ENCODE measurements around the gene FGF19.

Gene FGF19

DNA sequence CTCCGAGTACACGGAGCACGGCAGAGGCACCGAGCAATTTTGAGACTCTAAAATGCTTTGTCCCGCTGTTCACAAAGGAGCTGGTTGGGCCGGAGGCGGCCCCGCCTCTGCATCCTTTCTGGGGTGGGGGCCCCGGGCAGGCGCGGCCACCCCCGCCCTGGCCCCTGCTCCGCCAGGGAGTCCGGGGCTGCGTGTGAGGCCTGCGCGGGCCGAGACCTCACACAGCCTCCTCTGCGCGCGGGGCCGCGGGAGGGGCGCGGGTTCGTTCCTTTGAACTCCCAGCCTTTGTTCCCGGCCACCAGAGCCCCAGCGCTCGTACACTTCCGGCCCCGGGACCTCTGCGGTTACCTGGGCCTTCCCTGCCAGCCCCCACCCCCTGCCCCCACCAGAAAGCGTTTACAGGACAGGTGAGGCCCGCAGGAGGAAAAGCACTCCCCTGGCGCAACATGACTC lies 1.6 kb downstream of the FGF19 start:
- Histone ChIP-seq H3K27me3 (ENCODE audit: insufficient read depth, poor library complexity, severe bottlenecking) (peaks cover 61% of the 10 kb centered on the region), H3K27ac (replicated peaks) (no peak overlapping the region), H3K4me3 (replicated peaks; ENCODE audit: insufficient read depth, low read length) (no peak overlapping the region)
- DNase-seq (ENCODE audit: low read depth in 1 of 2, low spot score in 1 of 2), result no peak
- TF ChIP-seq POLR2AphosphoS5 (IDR thresholded peaks at IDR 0.05; ENCODE audit: low read depth) (no peak), REST (IDR thresholded peaks at IDR 0.05; ENCODE audit: insufficient replicate concordance, low read depth) (no peak), CTCF (IDR thresholded peaks at IDR 0.05; ENCODE audit: insufficient read depth, low read length) (no peak), GABPA (IDR thresholded peaks at IDR 0.05; ENCODE audit: low read depth) (no peak), SPI1 (IDR thresholded peaks at IDR 0.05; ENCODE audit: borderline replicate concordance, low read depth) (no peak)

GRCh38 chr11:69700278-69701140 lies 3.3 kb downstream of the FGF19 start:
- Histone ChIP-seq H3K27ac (replicated peaks) (no peak overlapping the region), H3K4me3 (replicated peaks; ENCODE audit: insufficient read depth, low read length) (no peak overlapping the region), H3K27me3 (ENCODE audit: insufficient read depth, poor library complexity, severe bottlenecking) (peaks cover 53% of the 10 kb centered on the region)
- TF ChIP-seq REST (IDR thresholded peaks at IDR 0.05; ENCODE audit: insufficient replicate concordance, low read depth), result no peak
- no peak for DNase-seq (ENCODE audit: low read depth in 1 of 2, low spot score in 1 of 2)

GRCh38 chr11:69699213-69699612 lies 4.6 kb downstream of the FGF19 start:
- H3K4me3 ChIP-seq (replicated peaks; ENCODE audit: insufficient read depth, low read length), result no peak overlapping the region
- no peak overlapping the region for H3K27ac ChIP-seq (replicated peaks)
- peaks cover 46% of the 10 kb centered on the region for H3K27me3 ChIP-seq (ENCODE audit: insufficient read depth, poor library complexity, severe bottlenecking)
- TF ChIP-seq GABPA (IDR thresholded peaks at IDR 0.05; ENCODE audit: low read depth), result no peak
- no peak for TF ChIP-seq CTCF (IDR thresholded peaks at IDR 0.05; ENCODE audit: insufficient read depth, low read length)
- no peak for TF ChIP-seq POLR2AphosphoS5 (IDR thresholded peaks at IDR 0.05; ENCODE audit: low read depth)
- TF ChIP-seq SPI1 (IDR thresholded peaks at IDR 0.05; ENCODE audit: borderline replicate concordance, low read depth), result no peak
- no peak for TF ChIP-seq REST (IDR thresholded peaks at IDR 0.05; ENCODE audit: insufficient replicate concordance, low read depth)
- no peak for DNase-seq (ENCODE audit: low read depth in 1 of 2, low spot score in 1 of 2)
